ENCODE measurements around the gene PRIM2. TPM values are rescaled to one million over a fixed set of nuclear protein-coding genes. Genes with fewer than 3 reads are reported as not detected.
"Not testable (repeated sequence)": the region's sequence is repeated elsewhere in the genome, so short reads cannot be mapped to it uniquely, and the experiment has no call there.

PRIM2 gene
- total and polyA plus RNA-seq, 2 of the 4 experiments (the other 2 are of a cell fraction): 11.8 to 37.5 TPM

- CTCF ChIA-PET; H3K9ac ChIP-seq (ENCODE audit: low read depth, low read length); H2BK5ac ChIP-seq (ENCODE audit: low read depth, low read length, poor library complexity, severe bottlenecking); H2AK5ac ChIP-seq (ENCODE audit: low read depth, low read length); DNase-seq; in situ Hi-C loops (cut with MboI; ENCODE audit: low sequenced_read_pairs); H3K27ac ChIP-seq (ENCODE audit: insufficient read depth, low read length); dilution Hi-C loops (cut with HindIII; ENCODE audit: low sequenced_read_pairs, unreplicated experiment); H3K56ac ChIP-seq (ENCODE audit: extremely low read depth, insufficient read depth, low read length); H3K14ac ChIP-seq (replicated peaks; ENCODE audit: low read depth, low read length); H3K36me3 ChIP-seq (ENCODE audit: control insufficient read depth, insufficient read depth, low read length); H2AFZ ChIP-seq (replicated peaks; ENCODE audit: low read length, poor library complexity); H3K23ac ChIP-seq (ENCODE audit: low read depth, low read length); H2BK20ac ChIP-seq (ENCODE audit: low read depth, low read length); H3K4ac ChIP-seq (ENCODE audit: low read depth, low read length); H2BK120ac ChIP-seq (ENCODE audit: low read depth, low read length); H3K27me3 ChIP-seq (ENCODE audit: control insufficient read depth, insufficient read depth, low read length); H4K91ac ChIP-seq (ENCODE audit: insufficient read depth, low read depth, low read length); H4K5ac ChIP-seq (ENCODE audit: low read depth, low read length); intact Hi-C loops (cut with micrococcal nuclease); H3K9me1 ChIP-seq (ENCODE audit: insufficient read depth, low read length); H4K8ac ChIP-seq (ENCODE audit: low read depth in 2 of 2, low read length in 2 of 2); H2BK15ac ChIP-seq (ENCODE audit: low read depth, low read length); H3K4me3 ChIP-seq (ENCODE audit: insufficient read depth, low read depth, low read length); H3K79me1 ChIP-seq (ENCODE audit: low read depth in 1 of 2, low read length in 2 of 2); H2AK9ac ChIP-seq (replicated peaks; ENCODE audit: low read depth, low read length, poor library complexity); POLR2A ChIA-PET (ENCODE audit: unreplicated experiment); H3K4me1 ChIP-seq (ENCODE audit: control insufficient read depth, insufficient read depth, low read length); H4K20me1 ChIP-seq (ENCODE audit: insufficient read depth, low read length); H3K4me2 ChIP-seq (ENCODE audit: low read depth, low read length); BruUV-seq (replicated peaks); H3K9me3 ChIP-seq (ENCODE audit: control insufficient read depth, insufficient read depth, low read length): not testable (repeated sequence)
- 0 out of 2 replicates have a peak overlapping the region, but pooled peaks have one; percentile 36 for H3K18ac ChIP-seq (ENCODE audit: low read depth, low read length)
- ATAC-seq (ENCODE audit: low read depth): peak; percentile 32; the same call in 1 of the 2 replicates
- WGBS, 2 experiments (ENCODE audit: extremely low coverage in 2 of 2, insufficient read length in 1 of 2): no CpG with 5 or more reads among the region's 3 CpGs
Measured at GRCh38 chr6:57515845-57516244, 198.4 kb downstream of the PRIM2 start.

- not testable (repeated sequence) for H2BK120ac ChIP-seq (ENCODE audit: low read depth, low read length); H3K4me2 ChIP-seq (ENCODE audit: low read depth, low read length)
Measured at GRCh38 chr6:57516776-57517175, 199.3 kb downstream of the PRIM2 start.

More at GRCh38 chr6:57516776-57517175, 199.3 kb downstream of the PRIM2 start:
- CTCF ChIA-PET; H3K56ac ChIP-seq (ENCODE audit: extremely low read depth, insufficient read depth, low read length); H3K23ac ChIP-seq (ENCODE audit: low read depth, low read length); H3K9me3 ChIP-seq (ENCODE audit: control insufficient read depth, insufficient read depth, low read length); H2BK15ac ChIP-seq (ENCODE audit: low read depth, low read length); H3K36me3 ChIP-seq (ENCODE audit: control insufficient read depth, insufficient read depth, low read length); H4K8ac ChIP-seq (ENCODE audit: low read depth in 2 of 2, low read length in 2 of 2); H4K5ac ChIP-seq (ENCODE audit: low read depth, low read length); H3K79me1 ChIP-seq (ENCODE audit: low read depth in 1 of 2, low read length in 2 of 2); dilution Hi-C loops (cut with HindIII; ENCODE audit: low sequenced_read_pairs, unreplicated experiment); H2AFZ ChIP-seq (replicated peaks; ENCODE audit: low read length, poor library complexity); BruUV-seq (replicated peaks); H2AK5ac ChIP-seq (ENCODE audit: low read depth, low read length); H3K4me1 ChIP-seq (ENCODE audit: control insufficient read depth, insufficient read depth, low read length); H4K20me1 ChIP-seq (ENCODE audit: insufficient read depth, low read length); H4K91ac ChIP-seq (ENCODE audit: insufficient read depth, low read depth, low read length); H2BK5ac ChIP-seq (ENCODE audit: low read depth, low read length, poor library complexity, severe bottlenecking); H3K9me1 ChIP-seq (ENCODE audit: insufficient read depth, low read length); H2AK9ac ChIP-seq (replicated peaks; ENCODE audit: low read depth, low read length, poor library complexity); H3K18ac ChIP-seq (ENCODE audit: low read depth, low read length); intact Hi-C loops (cut with micrococcal nuclease); DNase-seq; POLR2A ChIA-PET (ENCODE audit: unreplicated experiment); H3K27ac ChIP-seq (ENCODE audit: insufficient read depth, low read length); H2BK20ac ChIP-seq (ENCODE audit: low read depth, low read length); H3K4me3 ChIP-seq (ENCODE audit: insufficient read depth, low read depth, low read length); ATAC-seq (ENCODE audit: low read depth); H3K27me3 ChIP-seq (ENCODE audit: control insufficient read depth, insufficient read depth, low read length); H3K9ac ChIP-seq (ENCODE audit: low read depth, low read length); in situ Hi-C loops (cut with MboI; ENCODE audit: low sequenced_read_pairs); H3K4ac ChIP-seq (ENCODE audit: low read depth, low read length); H3K14ac ChIP-seq (replicated peaks; ENCODE audit: low read depth, low read length): not testable (repeated sequence)
- WGBS, 2 experiments (ENCODE audit: extremely low coverage in 2 of 2, insufficient read length in 1 of 2): no CpG with 5 or more reads among the region's 3 CpGs

Measured in IMR-90 (cell line).